ENCODE measurements around the gene MLPH. TPM values are rescaled to one million over a fixed set of nuclear protein-coding genes. Genes with fewer than 3 reads are reported as not detected.

The MLPH gene
- 53.1 and 58.8 TPM in 2 replicates for total RNA-seq (2014; rRNA removed; shearing (Covaris generic))

GRCh38 chr2:237486819-237487448, at the start of gene MLPH:
MLPH (plus strand) TSS chr2:237487251; CDS start chr2:237493427, 6,176 bp downstream.
- DNase-seq (ENCODE audit: low read depth), result peak; percentile 82

- no peak for DNase-seq (ENCODE audit: low read depth)
Measured at GRCh38 chr2:237437566-237437965, 49.5 kb upstream of the MLPH start.

- peak; percentile 46 for DNase-seq (ENCODE audit: low read depth)
Measured at GRCh38 chr2:237438080-237438940, 48.7 kb upstream of the MLPH start.

GRCh38 chr2:237440819-237441281, 46.2 kb upstream of the MLPH start:
- no peak for DNase-seq (ENCODE audit: low read depth)

GRCh38 chr2:237441605-237442274, 45.3 kb upstream of the MLPH start:
- no peak for DNase-seq (ENCODE audit: low read depth)

- DNase-seq (ENCODE audit: low read depth), result no peak
Measured at GRCh38 chr2:237444071-237444470, 43.0 kb upstream of the MLPH start.

GRCh38 chr2:237445611-237446337, 41.3 kb upstream of the MLPH start:
- DNase-seq (ENCODE audit: low read depth), result no peak

GRCh38 chr2:237446338-237446665, 40.7 kb upstream of the MLPH start:
- DNase-seq (ENCODE audit: low read depth), result no peak

GRCh38 chr2:237447496-237447895, 39.6 kb upstream of the MLPH start:
- no peak for DNase-seq (ENCODE audit: low read depth)

GRCh38 chr2:237448171-237448570, 38.9 kb upstream of the MLPH start:
- DNase-seq (ENCODE audit: low read depth), result no peak

GRCh38 chr2:237448626-237449025, 38.4 kb upstream of the MLPH start:
- DNase-seq (ENCODE audit: low read depth), result no peak

GRCh38 chr2:237449193-237449881, 37.7 kb upstream of the MLPH start:
- DNase-seq (ENCODE audit: low read depth), result no peak

GRCh38 chr2:237450108-237450507, 36.9 kb upstream of the MLPH start:
- no peak for DNase-seq (ENCODE audit: low read depth)

GRCh38 chr2:237450583-237450982, 36.5 kb upstream of the MLPH start:
- no peak for DNase-seq (ENCODE audit: low read depth)

- no peak for DNase-seq (ENCODE audit: low read depth)
Measured at GRCh38 chr2:237451643-237452469, 35.2 kb upstream of the MLPH start.

- DNase-seq (ENCODE audit: low read depth), result no peak
Measured at GRCh38 chr2:237452861-237453260, 34.2 kb upstream of the MLPH start.

- no peak for DNase-seq (ENCODE audit: low read depth)
Measured at GRCh38 chr2:237453671-237454070, 33.4 kb upstream of the MLPH start.

GRCh38 chr2:237455764-237456163, 31.3 kb upstream of the MLPH start:
- DNase-seq (ENCODE audit: low read depth), result no peak

- peak; percentile 96 for DNase-seq (ENCODE audit: low read depth)
Measured at GRCh38 chr2:237456200-237456843, 30.7 kb upstream of the MLPH start.

GRCh38 chr2:237457388-237457941, 29.6 kb upstream of the MLPH start:
- DNase-seq (ENCODE audit: low read depth), result no peak

Measured in Daoy (cell line).